Measurements from ENCODE around the gene CDH15.
A peak's percentile ranks its signal among the peaks of the same experiment; 100 is the strongest.

CDH15 gene

GRCh38 chr16:89217388-89218191 lies 46.0 kb downstream of the CDH15 start, which contains the start of gene ZNF778:
ZNF778 (plus strand) TSS chr16:89217703; CDS start chr16:89221128, 3,425 bp downstream.
- 0% methylated on average over 91 of the region's 91 CpGs for WGBS, 2 experiments
- Histone ChIP-seq H3K36me3 (ENCODE audit: control insufficient read depth, insufficient read depth, low read length) (peaks cover 6% of the 10 kb centered on the region), H3K9me3 (ENCODE audit: control insufficient read depth, low read length) (no peaks in the 10 kb centered on the region), H3K27me3 (ENCODE audit: control insufficient read depth, insufficient read depth, low read length, poor library complexity, severe bottlenecking) (no peaks in the 10 kb centered on the region), H3K27ac (ENCODE audit: insufficient read depth, low read depth, low read length, poor library complexity, severe bottlenecking) (peak within 1 kb of the TSS; percentile 38), H3K4me3 (ENCODE audit: insufficient read depth, low read depth, low read length) (peak within 1 kb of the TSS; percentile 80), H3K4me1 (ENCODE audit: control insufficient read depth, insufficient read depth, low read length) (no peaks in the 10 kb centered on the region)

DNA sequence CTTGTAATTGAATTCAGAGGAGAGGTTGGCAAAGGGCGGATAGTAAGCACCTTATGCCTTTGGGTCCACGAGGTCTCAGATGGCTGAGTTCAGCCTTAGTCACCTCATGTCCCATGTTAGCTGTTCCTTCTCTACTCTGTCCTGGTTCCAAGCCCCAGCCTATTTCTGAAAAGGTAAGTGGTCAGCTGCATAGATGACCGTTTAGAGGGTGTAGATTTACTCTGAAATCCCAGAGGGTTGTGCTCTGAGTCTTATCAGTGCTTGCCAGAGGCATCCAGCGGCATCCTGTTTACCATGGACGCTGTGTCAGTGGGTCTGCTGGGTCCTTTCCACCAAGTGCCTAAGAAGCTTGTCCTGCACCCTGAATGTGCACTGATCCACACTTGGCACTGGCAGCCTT lies 47.8 kb downstream of the CDH15 start:
- Histone ChIP-seq H3K4me3 (ENCODE audit: insufficient read depth, low read depth, low read length) (no peak overlapping the region), H3K27ac (ENCODE audit: insufficient read depth, low read depth, low read length, poor library complexity, severe bottlenecking) (no peak overlapping the region), H3K4me1 (ENCODE audit: control insufficient read depth, insufficient read depth, low read length) (no peaks in the 10 kb centered on the region), H3K36me3 (ENCODE audit: control insufficient read depth, insufficient read depth, low read length) (peaks cover 15% of the 10 kb centered on the region), H3K9me3 (ENCODE audit: control insufficient read depth, low read length) (no peaks in the 10 kb centered on the region), H3K27me3 (ENCODE audit: control insufficient read depth, insufficient read depth, low read length, poor library complexity, severe bottlenecking) (no peaks in the 10 kb centered on the region)
- WGBS, 2 experiments, result 74 to 77% methylated on average over 5 of the region's 5 CpGs

GRCh38 chr16:89221604-89222003 lies 50.1 kb downstream of the CDH15 start:
- H3K9me3 ChIP-seq (ENCODE audit: control insufficient read depth, low read length), result no peaks in the 10 kb centered on the region

GRCh38 chr16:89222931-89223330 lies 51.4 kb downstream of the CDH15 start:
- no peaks in the 10 kb centered on the region for H3K27me3 ChIP-seq (ENCODE audit: control insufficient read depth, insufficient read depth, low read length, poor library complexity, severe bottlenecking)
- H3K9me3 ChIP-seq (ENCODE audit: control insufficient read depth, low read length), result no peaks in the 10 kb centered on the region
- no peak overlapping the region for H3K27ac ChIP-seq (ENCODE audit: insufficient read depth, low read depth, low read length, poor library complexity, severe bottlenecking)
- no peak overlapping the region for H3K4me3 ChIP-seq (ENCODE audit: insufficient read depth, low read depth, low read length)
- no peaks in the 10 kb centered on the region for H3K4me1 ChIP-seq (ENCODE audit: control insufficient read depth, insufficient read depth, low read length)
- peaks cover 30% of the 10 kb centered on the region for H3K36me3 ChIP-seq (ENCODE audit: control insufficient read depth, insufficient read depth, low read length)
- WGBS, 2 experiments, result 96% methylated on average over 21 of the region's 21 CpGs

More at GRCh38 chr16:89221604-89222003, 50.1 kb downstream of the CDH15 start:
- Histone ChIP-seq H3K4me1 (ENCODE audit: control insufficient read depth, insufficient read depth, low read length) (no peaks in the 10 kb centered on the region), H3K4me3 (ENCODE audit: insufficient read depth, low read depth, low read length) (no peak overlapping the region), H3K27me3 (ENCODE audit: control insufficient read depth, insufficient read depth, low read length, poor library complexity, severe bottlenecking) (no peaks in the 10 kb centered on the region), H3K36me3 (ENCODE audit: control insufficient read depth, insufficient read depth, low read length) (peaks cover 17% of the 10 kb centered on the region), H3K27ac (ENCODE audit: insufficient read depth, low read depth, low read length, poor library complexity, severe bottlenecking) (no peak overlapping the region)
- WGBS, 2 experiments, result 94 to 98% methylated on average over 3 of the region's 3 CpGs

DNA sequence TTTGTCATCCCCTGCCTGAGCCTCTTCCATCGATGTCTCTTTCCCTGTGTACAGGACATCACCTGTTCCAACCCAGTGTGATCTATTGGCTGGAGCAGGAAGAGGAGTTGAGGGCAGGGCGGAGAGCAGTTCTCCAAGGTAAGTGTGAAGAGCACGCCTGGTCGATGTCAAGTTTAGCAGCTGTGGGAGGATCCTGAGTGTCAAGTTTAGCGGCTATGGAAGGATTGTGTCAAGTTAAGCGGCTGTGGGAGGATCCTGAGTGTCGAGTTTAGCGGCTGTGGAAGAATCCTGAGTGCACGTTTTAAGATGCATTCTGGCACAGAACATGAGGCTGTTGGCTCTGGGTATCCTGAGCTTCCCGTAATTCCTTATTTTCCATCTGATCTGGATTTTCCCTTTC lies 53.1 kb downstream of the CDH15 start:
- Histone ChIP-seq H3K4me3 (ENCODE audit: insufficient read depth, low read depth, low read length) (no peak overlapping the region), H3K36me3 (ENCODE audit: control insufficient read depth, insufficient read depth, low read length) (peaks cover 38% of the 10 kb centered on the region), H3K27ac (ENCODE audit: insufficient read depth, low read depth, low read length, poor library complexity, severe bottlenecking) (no peak overlapping the region), H3K4me1 (ENCODE audit: control insufficient read depth, insufficient read depth, low read length) (no peaks in the 10 kb centered on the region), H3K27me3 (ENCODE audit: control insufficient read depth, insufficient read depth, low read length, poor library complexity, severe bottlenecking) (no peaks in the 10 kb centered on the region), H3K9me3 (ENCODE audit: control insufficient read depth, low read length) (no peaks in the 10 kb centered on the region)
- 94 to 96% methylated on average over 9 to 10 of the region's 10 CpGs for WGBS, 2 experiments

DNA sequence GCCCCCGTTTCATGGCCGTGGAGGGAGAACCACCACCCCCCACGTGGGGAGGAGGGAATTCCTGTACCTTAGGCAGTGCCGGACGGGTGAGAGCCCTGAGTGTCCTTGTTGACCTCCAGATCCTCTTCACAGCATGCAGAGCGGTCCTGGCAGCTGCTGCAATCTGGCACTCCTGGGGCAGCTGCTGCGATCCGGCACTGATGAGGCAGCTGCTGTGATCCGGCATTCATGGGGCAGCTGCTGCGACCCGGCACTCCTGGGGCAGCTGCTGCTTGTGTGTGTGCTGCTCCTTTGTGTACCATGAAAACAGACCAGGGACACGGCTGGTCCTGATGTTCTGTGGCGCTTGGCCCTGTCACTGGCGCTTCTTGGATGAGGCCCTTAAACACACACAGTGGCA lies 58.7 kb downstream of the CDH15 start:
- H3K4me3 ChIP-seq (ENCODE audit: insufficient read depth, low read depth, low read length), result no peak overlapping the region
- no peaks in the 10 kb centered on the region for H3K9me3 ChIP-seq (ENCODE audit: control insufficient read depth, low read length)
- peaks cover 55% of the 10 kb centered on the region for H3K36me3 ChIP-seq (ENCODE audit: control insufficient read depth, insufficient read depth, low read length)
- 94 to 96% methylated on average over 14 of the region's 14 CpGs for WGBS, 2 experiments
- H3K27me3 ChIP-seq (ENCODE audit: control insufficient read depth, insufficient read depth, low read length, poor library complexity, severe bottlenecking), result no peaks in the 10 kb centered on the region
- no peaks in the 10 kb centered on the region for H3K4me1 ChIP-seq (ENCODE audit: control insufficient read depth, insufficient read depth, low read length)
- no peak overlapping the region for H3K27ac ChIP-seq (ENCODE audit: insufficient read depth, low read depth, low read length, poor library complexity, severe bottlenecking)

- no peak overlapping the region for H3K27ac ChIP-seq (ENCODE audit: insufficient read depth, low read depth, low read length, poor library complexity, severe bottlenecking)
- no peaks in the 10 kb centered on the region for H3K9me3 ChIP-seq (ENCODE audit: control insufficient read depth, low read length)
- WGBS, 2 experiments, result 90 to 91% methylated on average over 2 of the region's 2 CpGs
- H3K36me3 ChIP-seq (ENCODE audit: control insufficient read depth, insufficient read depth, low read length), result peaks cover 48% of the 10 kb centered on the region
- no peaks in the 10 kb centered on the region for H3K27me3 ChIP-seq (ENCODE audit: control insufficient read depth, insufficient read depth, low read length, poor library complexity, severe bottlenecking)
- H3K4me1 ChIP-seq (ENCODE audit: control insufficient read depth, insufficient read depth, low read length), result no peaks in the 10 kb centered on the region
- H3K4me3 ChIP-seq (ENCODE audit: insufficient read depth, low read depth, low read length), result no peak overlapping the region
Observed at GRCh38 chr16:89232107-89232506, 60.6 kb downstream of the CDH15 start.

DNA sequence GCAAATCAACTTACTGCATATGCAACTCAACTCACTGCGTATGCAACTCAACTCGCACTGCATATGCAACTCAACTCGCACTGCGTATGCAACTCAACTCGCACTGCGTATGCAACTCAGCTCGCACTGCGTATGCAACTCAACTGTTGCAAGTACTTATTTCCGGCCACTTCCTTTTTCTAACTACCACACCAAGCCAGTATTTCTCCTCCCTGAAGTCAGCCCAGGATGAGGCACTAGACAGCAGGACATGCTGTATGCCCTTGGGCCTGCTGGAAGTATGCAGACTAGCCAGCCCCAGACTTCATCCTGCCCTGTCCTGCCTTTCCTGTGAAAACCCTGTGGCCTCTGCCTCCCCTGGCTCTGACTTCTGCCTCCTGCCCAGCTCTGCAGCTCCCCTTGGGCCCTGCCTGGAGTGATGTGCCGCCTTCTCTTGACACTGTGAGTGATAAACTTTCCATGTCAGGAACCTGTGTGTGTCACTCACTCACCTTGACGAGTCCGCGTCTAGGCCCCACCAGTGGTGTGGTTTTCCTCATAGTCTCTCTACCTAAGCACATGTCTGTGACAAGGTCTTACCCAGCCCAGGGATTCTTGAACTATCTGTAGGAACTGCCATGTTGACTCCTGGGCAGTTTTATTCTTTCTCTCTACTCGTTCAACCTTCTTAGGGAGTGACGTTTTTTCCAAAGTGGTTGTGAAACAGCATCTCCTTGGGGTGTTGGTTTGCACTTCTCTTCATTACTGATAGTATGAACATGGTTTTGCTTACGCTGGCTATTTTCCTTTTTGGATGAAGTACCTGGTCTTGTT lies 62.3 kb downstream of the CDH15 start:
- Histone ChIP-seq H3K9me3 (ENCODE audit: control insufficient read depth, low read length) (no peaks in the 10 kb centered on the region), H3K4me3 (ENCODE audit: insufficient read depth, low read depth, low read length) (no peak overlapping the region), H3K27ac (ENCODE audit: insufficient read depth, low read depth, low read length, poor library complexity, severe bottlenecking) (no peak overlapping the region), H3K36me3 (ENCODE audit: control insufficient read depth, insufficient read depth, low read length) (peaks cover 32% of the 10 kb centered on the region), H3K27me3 (ENCODE audit: control insufficient read depth, insufficient read depth, low read length, poor library complexity, severe bottlenecking) (no peaks in the 10 kb centered on the region), H3K4me1 (ENCODE audit: control insufficient read depth, insufficient read depth, low read length) (no peaks in the 10 kb centered on the region)
- WGBS, 2 experiments, result 94 to 95% methylated on average over 16 of the region's 16 CpGs

DNA sequence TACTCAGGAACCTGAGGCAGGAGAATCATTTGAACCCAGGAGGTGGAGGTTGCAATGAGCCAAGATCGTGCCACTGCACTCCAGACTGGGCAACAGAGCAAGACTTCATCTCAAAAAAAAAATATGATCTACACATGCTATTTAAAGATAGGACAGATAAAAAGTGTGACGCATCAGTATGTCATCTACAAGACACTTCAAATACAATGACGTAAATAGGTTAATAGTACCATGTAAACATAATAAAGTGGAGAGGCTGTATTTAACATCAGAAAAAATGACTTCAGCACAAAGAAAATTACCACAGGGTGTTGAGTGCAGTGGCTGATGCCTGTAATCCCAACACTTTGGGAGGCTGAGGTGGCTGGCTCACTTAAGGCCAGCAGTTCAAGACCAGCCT lies 66.2 kb downstream of the CDH15 start:
- 94 to 98% methylated on average over 3 of the region's 3 CpGs for WGBS, 2 experiments
- Histone ChIP-seq H3K4me3 (ENCODE audit: insufficient read depth, low read depth, low read length) (no peak overlapping the region), H3K27ac (ENCODE audit: insufficient read depth, low read depth, low read length, poor library complexity, severe bottlenecking) (no peak overlapping the region), H3K4me1 (ENCODE audit: control insufficient read depth, insufficient read depth, low read length) (no peaks in the 10 kb centered on the region), H3K27me3 (ENCODE audit: control insufficient read depth, insufficient read depth, low read length, poor library complexity, severe bottlenecking) (no peaks in the 10 kb centered on the region), H3K36me3 (ENCODE audit: control insufficient read depth, insufficient read depth, low read length) (peaks cover 13% of the 10 kb centered on the region), H3K9me3 (ENCODE audit: control insufficient read depth, low read length) (no peaks in the 10 kb centered on the region)
